Sigmoid colon (tissue), 4 donors: ENCODE measurements around the gene OR8G5.

Source experiments
- EP300 ChIP-seq, 4 donors: sonication (generic); formaldehyde crosslinking; IDR thresholded peaks; one replicate each; pipeline ENCODE4 v1.6.1; 2017; ENCODE audit warnings: antibody characterized with exemption in 4 of 4
- TF ChIP-seq, protein P1 (sequence below), 4 experiments: fragments of 450-650 bp in 3 of 4; fragments of 200-600 bp in 1 of 4; IDR thresholded peaks; one replicate each; pipeline ENCODE4 v1.5.1; 2016 to 2019; ENCODE audit warnings: antibody characterized with exemption in 4 of 4, mild to moderate bottlenecking in 3 of 4, moderate library complexity in 2 of 4

DNA sequence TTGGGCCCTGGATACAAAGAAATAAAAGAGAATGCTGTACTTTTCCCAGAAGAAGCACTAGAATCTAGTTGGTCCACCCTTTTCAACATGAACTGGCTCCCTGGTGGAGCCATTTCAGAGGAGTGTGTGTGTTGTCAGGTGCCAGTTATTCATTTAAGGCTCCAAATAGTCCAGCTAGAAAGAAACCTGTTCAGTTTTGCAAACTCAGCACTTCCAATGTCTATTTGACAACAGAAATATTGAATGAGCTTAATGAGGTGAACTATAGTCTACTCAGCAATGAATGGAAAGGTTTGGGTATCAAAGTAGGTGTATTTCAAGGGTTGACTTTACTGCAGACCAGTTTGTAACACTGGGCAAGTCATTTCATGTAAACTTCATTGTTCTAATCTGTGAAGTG lies 55.5 kb downstream of the OR8G5 start:
- TF ChIP-seq, protein P1, sequence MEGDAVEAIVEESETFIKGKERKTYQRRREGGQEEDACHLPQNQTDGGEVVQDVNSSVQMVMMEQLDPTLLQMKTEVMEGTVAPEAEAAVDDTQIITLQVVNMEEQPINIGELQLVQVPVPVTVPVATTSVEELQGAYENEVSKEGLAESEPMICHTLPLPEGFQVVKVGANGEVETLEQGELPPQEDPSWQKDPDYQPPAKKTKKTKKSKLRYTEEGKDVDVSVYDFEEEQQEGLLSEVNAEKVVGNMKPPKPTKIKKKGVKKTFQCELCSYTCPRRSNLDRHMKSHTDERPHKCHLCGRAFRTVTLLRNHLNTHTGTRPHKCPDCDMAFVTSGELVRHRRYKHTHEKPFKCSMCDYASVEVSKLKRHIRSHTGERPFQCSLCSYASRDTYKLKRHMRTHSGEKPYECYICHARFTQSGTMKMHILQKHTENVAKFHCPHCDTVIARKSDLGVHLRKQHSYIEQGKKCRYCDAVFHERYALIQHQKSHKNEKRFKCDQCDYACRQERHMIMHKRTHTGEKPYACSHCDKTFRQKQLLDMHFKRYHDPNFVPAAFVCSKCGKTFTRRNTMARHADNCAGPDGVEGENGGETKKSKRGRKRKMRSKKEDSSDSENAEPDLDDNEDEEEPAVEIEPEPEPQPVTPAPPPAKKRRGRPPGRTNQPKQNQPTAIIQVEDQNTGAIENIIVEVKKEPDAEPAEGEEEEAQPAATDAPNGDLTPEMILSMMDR (IDR thresholded peaks at IDR 0.05): no peak
- TF ChIP-seq EP300 (IDR thresholded peaks at IDR 0.05): no peak
